Lower lobe of right lung (tissue), 2 donors: Measurements from ENCODE around the gene VARS2. TPM values are rescaled to one million over a fixed set of nuclear protein-coding genes. Genes with fewer than 3 reads are reported as not detected.
A peak's percentile ranks its signal among the peaks of the same experiment; 100 is the strongest.
"Not testable (repeated sequence)": the region's sequence is repeated elsewhere in the genome, so short reads cannot be mapped to it uniquely, and the experiment has no call there.

Source experiments
- ATAC-seq, 2 donors: fragments of 200-7000 bp; cut with Tn5 transposase; one replicate each; pipeline ENCODE4 v1.9.1; 2020 to 2022; ENCODE audit warnings: mild to moderate bottlenecking in 2 of 2, moderate library complexity in 2 of 2
- DNase-seq: peaks from one replicate; pipeline ENCODE4 v3.0.0-alpha.2; 2020
- H3K27ac ChIP-seq: fragments of 200-600 bp; one replicate; pipeline ENCODE4 v1.8.0; 2022
- H3K27me3 ChIP-seq: fragments of 200-600 bp; one replicate; pipeline ENCODE4 v1.8.0; 2022; ENCODE audit warnings: low read depth
- H3K36me3 ChIP-seq: fragments of 200-600 bp; one replicate; pipeline ENCODE4 v1.8.0; 2022; ENCODE audit warnings: mild to moderate bottlenecking
- H3K4me1 ChIP-seq: fragments of 200-600 bp; one replicate; pipeline ENCODE4 v1.8.0; 2022
- H3K4me3 ChIP-seq: fragments of 200-600 bp; one replicate; pipeline ENCODE4 v1.8.0; 2022; ENCODE audit warnings: mild to moderate bottlenecking
- H3K9me3 ChIP-seq: fragments of 200-600 bp; one replicate; pipeline ENCODE4 v1.8.0; 2022
- CTCF ChIP-seq: fragments of 200-600 bp; IDR thresholded peaks from one replicate; pipeline ENCODE4 v1.8.0; 2022; ENCODE audit warnings: antibody characterized with exemption, mild to moderate bottlenecking
- intact Hi-C: fragments of 100-400 bp; cut with DNase I; formaldehyde crosslinking; loops from one replicate; pipeline ENCODE4 v1.11.0; 2022
- total RNA-seq: library from RNA; stranded (reverse); fragmentation: NEBNext Ultra II Directional; extraction: Animal tissue kit (Norgen Biotek cat#: 25700); gene quantifications from one replicate; pipeline ENCODE4 v1.2.1, GENCODE V29; 2021
- donor health status: DM: no; HTN: yes; CAD: no; lungs with severe emphysema.

VARS2 gene
- total RNA-seq, 1 donor from 2014 or later, result 33.0 TPM

GRCh38 chr6:30922447-30922852, 8.4 kb downstream of the VARS2 start:
- intact Hi-C loops, result no loop called here
- DNase-seq (peak; percentile 10), ATAC-seq (no peak)
- no peak for TF ChIP-seq CTCF
- H3K4me3 ChIP-seq, result no peak overlapping the region
- no peak overlapping the region for H3K27ac ChIP-seq
- peaks cover 18% of the 10 kb centered on the region for H3K4me1 ChIP-seq
- H3K27me3 ChIP-seq, result no peaks in the 10 kb centered on the region
- H3K36me3 ChIP-seq, result peaks cover 90% of the 10 kb centered on the region
- H3K9me3 ChIP-seq, result no peaks in the 10 kb centered on the region

DNA sequence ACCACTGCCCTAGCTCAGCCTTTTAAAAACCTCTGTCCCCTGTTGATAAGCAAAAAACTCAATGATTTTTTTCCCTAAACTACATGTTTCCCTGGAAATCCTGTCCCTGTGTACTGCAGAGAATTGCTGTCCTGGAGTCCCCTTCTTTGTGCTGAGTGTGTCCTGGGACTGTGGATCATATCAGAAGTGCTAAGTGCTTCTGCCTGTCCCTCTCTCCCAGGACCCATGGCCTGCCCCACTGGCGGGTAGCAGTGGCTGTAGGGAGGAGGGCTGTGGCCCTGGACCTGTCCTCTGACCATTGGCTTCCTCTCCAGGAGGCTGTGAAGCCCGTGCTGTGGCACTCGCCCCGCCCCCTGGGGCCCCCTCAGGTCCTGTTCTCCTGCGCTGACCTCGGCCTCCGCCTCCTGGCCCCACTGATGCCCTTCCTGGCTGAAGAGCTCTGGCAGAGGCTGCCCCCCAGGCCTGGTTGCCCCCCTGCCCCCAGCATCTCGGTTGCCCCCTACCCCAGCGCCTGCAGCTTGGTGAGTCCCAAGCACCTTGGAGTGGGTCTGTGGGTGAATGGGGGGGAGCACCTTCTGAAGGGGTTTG, 10.1 kb downstream of the VARS2 start:
- peaks cover 74% of the 10 kb centered on the region for H3K36me3 ChIP-seq
- intact Hi-C loops, result not testable (repeated sequence)
- peak; percentile 44 for DNase-seq

DNA sequence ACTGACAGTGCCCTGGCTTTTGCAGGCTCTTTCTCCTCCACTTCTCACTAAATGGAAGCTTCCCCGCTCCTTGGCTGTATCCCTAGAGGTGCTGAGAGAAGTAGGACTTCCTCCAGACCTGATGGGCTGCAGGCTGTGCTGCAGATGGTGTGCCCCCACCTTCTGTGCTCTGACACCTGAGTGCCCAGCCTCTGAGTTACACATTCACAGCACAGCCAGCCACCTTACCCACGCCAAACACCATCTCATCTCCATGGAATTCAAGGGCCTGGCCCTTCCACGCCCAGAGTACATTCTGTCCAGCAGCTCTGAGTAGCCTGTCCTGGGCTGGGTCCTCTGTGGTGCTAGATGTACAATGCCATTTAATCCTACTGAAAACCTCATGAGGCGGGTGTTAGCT, 12.6 kb downstream of the VARS2 start:
- ATAC-seq, result peak; percentile 94 to 95
- TF ChIP-seq CTCF, result no peak
- Histone ChIP-seq H3K4me3 (no peak overlapping the region), H3K27ac (peak overlapping the region; percentile 78), H3K27me3 (no peaks in the 10 kb centered on the region), H3K4me1 (peaks cover 14% of the 10 kb centered on the region), H3K36me3 (peaks cover 49% of the 10 kb centered on the region), H3K9me3 (peaks cover 6% of the 10 kb centered on the region)
- intact Hi-C loops, result no loop called here
- DNase-seq, result peak; percentile 84

More for the DNA sequence above, 10.1 kb downstream of the VARS2 start:
- H3K4me3 ChIP-seq, H3K27me3 ChIP-seq, H3K27ac ChIP-seq, H3K9me3 ChIP-seq, ATAC-seq: not testable (repeated sequence)
- peaks cover 14% of the 10 kb centered on the region for H3K4me1 ChIP-seq

DNA sequence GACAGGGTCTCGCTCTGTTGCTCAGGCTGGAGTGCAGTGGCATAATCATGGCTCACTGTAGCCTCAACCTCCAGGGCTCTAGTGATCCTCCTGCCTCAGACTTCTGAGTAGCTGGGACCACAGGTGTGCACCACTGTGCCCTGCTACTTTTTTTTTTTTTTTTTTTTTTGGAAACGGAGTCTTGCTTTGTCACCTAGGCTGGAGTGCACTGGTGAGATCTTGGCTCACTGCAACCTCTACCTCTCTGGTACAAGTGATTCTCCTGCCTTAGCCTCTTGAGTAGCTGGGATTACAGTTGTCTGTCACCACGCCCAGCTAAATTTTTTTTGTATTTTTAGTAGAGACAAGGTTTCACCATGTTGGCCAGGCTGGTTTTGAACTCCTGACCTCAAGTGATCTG, 13.0 kb downstream of the VARS2 start:
- H3K27me3 ChIP-seq, H3K9me3 ChIP-seq, DNase-seq, H3K4me3 ChIP-seq, intact Hi-C loops: not testable (repeated sequence)
- Histone ChIP-seq H3K4me1 (peaks cover 14% of the 10 kb centered on the region), H3K27ac (peak overlapping the region; percentile 78), H3K36me3 (peaks cover 45% of the 10 kb centered on the region)
- ATAC-seq, result peak in 1 of 2 donors; percentile 2

GRCh38 chr6:30928677-30929076, 14.6 kb downstream of the VARS2 start:
- Histone ChIP-seq H3K4me3 (no peak overlapping the region), H3K36me3 (peaks cover 29% of the 10 kb centered on the region), H3K27me3 (no peaks in the 10 kb centered on the region), H3K9me3 (peaks cover 6% of the 10 kb centered on the region), H3K27ac (no peak overlapping the region), H3K4me1 (peaks cover 16% of the 10 kb centered on the region)
- intact Hi-C loops, result no loop called here
- no peak for TF ChIP-seq CTCF
- DNase-seq (no peak), ATAC-seq (no peak)

- Histone ChIP-seq H3K36me3 (peaks cover 13% of the 10 kb centered on the region), H3K27me3 (no peaks in the 10 kb centered on the region), H3K27ac (peak overlapping the region; percentile 84), H3K9me3 (peaks cover 6% of the 10 kb centered on the region), H3K4me3 (peak overlapping the region; percentile 55), H3K4me1 (peaks cover 26% of the 10 kb centered on the region)
- DNase-seq, result no peak
- ATAC-seq, result no peak
- intact Hi-C loops, result no loop called here
- no peak for TF ChIP-seq CTCF
Measured at GRCh38 chr6:30930506-30930905, 16.5 kb downstream of the VARS2 start.
